ENCODE measurements around the gene EID3.

The EID3 gene

GRCh38 chr12:104295954-104296353 is 7.6 kb upstream of the EID3 start:
- H3K4me3 ChIP-seq (ENCODE audit: low read length), result no peak overlapping the region
- no peak for TF ChIP-seq CTCF (IDR thresholded peaks at IDR 0.05; ENCODE audit: insufficient read depth, low read depth, low read length, missing control alignments)
- DNase-seq (ENCODE audit: low read depth), result no peak

DNA sequence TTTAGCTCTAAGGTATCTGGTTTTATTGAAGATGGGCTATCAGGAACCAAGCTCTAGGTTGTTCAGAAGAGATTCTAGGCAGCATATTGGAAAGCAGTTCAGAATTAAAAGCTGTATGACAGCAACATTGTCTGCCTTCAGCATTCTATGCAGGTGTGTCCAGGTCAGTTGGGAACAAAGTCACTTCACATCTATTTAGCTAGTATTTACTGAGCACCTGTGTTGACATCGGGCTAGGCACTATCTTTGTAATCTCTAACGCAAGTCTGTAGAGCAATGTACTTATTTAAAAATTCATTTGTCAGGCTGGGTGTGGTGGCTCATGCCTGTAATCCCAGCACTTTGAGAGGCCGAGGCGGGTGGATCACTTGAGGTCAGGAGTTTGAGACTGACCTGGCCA is 6.8 kb upstream of the EID3 start:
- DNase-seq (ENCODE audit: low read depth), result no peak

DNA sequence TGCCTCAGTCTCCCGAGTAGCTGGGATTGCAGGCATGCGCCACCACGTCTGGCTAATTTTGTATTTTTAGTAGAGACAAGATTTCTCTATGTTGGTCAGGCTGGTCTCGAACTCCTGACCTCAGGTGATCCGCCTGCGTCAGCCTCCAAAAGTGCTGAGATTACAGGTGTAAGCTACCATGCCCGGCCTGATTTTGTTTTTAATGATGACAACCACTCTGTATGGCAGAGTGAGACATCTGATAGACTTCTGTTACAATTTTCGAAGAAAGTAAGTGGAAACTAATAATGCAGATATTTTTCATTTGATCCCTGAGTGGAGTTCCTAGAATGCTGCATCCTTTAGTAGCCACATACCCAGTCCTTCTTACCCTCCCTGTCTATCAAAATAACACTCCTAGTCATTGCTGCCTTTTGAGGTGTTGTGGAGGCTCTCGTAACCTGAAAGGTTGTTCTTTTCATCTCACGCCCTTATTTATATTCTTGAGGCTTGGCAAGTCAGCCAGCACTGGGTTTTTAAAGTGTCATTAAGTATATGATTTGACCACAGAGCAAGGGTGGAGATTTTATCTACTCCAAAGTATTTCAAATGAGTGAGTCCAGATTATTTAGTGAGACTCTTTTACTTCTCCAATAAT is 5.9 kb upstream of the EID3 start:
- no peak for TF ChIP-seq CTCF (IDR thresholded peaks at IDR 0.05; ENCODE audit: insufficient read depth, low read depth, low read length, missing control alignments)
- H3K4me3 ChIP-seq (ENCODE audit: low read length), result no peak overlapping the region
- no peak for DNase-seq (ENCODE audit: low read depth)

More for the DNA sequence above, 6.8 kb upstream of the EID3 start:
- no peak overlapping the region for H3K4me3 ChIP-seq (ENCODE audit: low read length)
- no peak for TF ChIP-seq CTCF (IDR thresholded peaks at IDR 0.05; ENCODE audit: insufficient read depth, low read depth, low read length, missing control alignments)

DNA sequence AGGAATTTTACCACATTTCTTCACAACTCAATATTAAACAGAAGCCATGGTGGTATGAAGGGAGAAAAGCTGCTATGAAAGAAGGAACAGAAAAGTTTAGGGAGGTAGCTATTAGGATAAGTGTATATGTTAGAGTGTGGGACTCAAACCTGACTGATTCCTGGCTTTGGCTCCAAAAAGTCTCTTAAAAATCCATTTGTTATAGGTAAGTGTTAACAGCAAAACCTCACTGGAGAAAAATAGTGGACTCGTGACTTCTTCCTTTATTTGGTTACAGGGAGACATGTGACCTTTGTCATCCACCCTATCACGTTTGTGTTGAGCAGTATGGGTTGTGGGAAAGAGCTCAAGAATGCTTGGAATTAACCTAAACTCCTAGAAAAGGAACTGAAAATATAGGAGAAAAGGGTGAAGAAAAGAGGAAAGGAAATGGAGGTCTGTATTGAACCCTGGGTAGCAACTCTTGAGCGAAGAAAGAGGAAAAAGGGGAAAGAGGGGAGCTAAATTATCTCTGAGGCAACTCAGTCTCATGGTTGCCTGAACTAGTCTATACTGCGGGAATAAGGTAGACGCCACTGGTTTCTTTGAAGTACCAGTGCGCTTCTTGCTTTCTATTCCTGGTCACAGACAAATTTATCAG is 3.6 kb upstream of the EID3 start:
- no peak for TF ChIP-seq CTCF (IDR thresholded peaks at IDR 0.05; ENCODE audit: insufficient read depth, low read depth, low read length, missing control alignments)
- DNase-seq (ENCODE audit: low read depth), result no peak
- no peak overlapping the region for H3K4me3 ChIP-seq (ENCODE audit: low read length)

DNA sequence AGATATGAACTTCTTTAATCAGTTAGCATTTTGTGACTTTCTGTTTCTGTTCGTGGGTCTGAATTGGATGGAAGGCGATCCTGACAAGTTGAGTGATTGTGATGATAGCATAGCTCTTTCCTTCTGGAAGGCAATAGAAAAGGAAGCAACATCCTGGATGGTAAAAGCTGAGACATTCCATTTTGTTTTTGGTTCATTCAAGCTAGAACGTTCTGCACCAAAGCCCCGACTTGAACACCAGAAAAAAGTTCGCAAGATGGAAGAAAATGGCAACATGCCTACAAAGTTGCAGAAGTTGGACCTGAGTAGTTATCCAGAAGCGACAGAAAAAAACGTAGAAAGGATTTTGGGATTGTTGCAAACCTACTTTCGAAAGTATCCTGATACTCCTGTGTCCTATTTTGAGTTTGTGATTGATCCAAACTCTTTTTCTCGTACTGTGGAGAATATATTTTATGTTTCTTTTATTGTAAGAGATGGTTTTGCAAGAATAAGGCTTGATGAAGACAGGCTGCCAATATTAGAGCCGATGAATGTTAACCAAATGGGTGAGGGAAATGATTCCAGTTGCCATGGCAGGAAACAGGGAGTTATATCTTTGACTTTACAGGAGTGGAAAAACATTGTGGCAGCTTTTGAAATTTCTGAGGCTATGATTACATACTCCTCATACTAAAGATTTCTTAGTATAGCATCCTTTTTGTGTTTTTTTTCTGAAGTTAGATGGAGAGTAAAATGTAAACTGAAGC is 896 bp downstream of the EID3 start:
- peak overlapping the region; percentile 51 for H3K4me3 ChIP-seq (ENCODE audit: low read length)
- DNase-seq (ENCODE audit: low read depth), result no peak
- TF ChIP-seq CTCF (IDR thresholded peaks at IDR 0.05; ENCODE audit: insufficient read depth, low read depth, low read length, missing control alignments), result no peak

- no peak overlapping the region for H3K4me3 ChIP-seq (ENCODE audit: low read length)
- TF ChIP-seq CTCF (IDR thresholded peaks at IDR 0.05; ENCODE audit: insufficient read depth, low read depth, low read length, missing control alignments), result no peak
- DNase-seq (ENCODE audit: low read depth), result no peak
Observed at GRCh38 chr12:104305349-104305748, 1.8 kb downstream of the EID3 start.
